Suprapubic skin (tissue), 3 donors: ENCODE data around the gene APOBEC3C.

Experiments
- EP300 ChIP-seq: sonication (generic); formaldehyde crosslinking; IDR thresholded peaks from one replicate; pipeline ENCODE4 v1.6.1; 2017; ENCODE audit warnings: antibody characterized with exemption
- TF ChIP-seq, protein P1 (sequence below), 2 donors: fragments of 200-600 bp in 1 of 2; fragments of 450-650 bp in 1 of 2; sonication (generic) in 1 of 2; IDR thresholded peaks; one replicate each; pipeline ENCODE4 v1.5.1; 2016 to 2019; ENCODE audit warnings: antibody characterized with exemption in 2 of 2, mild to moderate bottlenecking in 1 of 2, moderate library complexity in 1 of 2

DNA sequence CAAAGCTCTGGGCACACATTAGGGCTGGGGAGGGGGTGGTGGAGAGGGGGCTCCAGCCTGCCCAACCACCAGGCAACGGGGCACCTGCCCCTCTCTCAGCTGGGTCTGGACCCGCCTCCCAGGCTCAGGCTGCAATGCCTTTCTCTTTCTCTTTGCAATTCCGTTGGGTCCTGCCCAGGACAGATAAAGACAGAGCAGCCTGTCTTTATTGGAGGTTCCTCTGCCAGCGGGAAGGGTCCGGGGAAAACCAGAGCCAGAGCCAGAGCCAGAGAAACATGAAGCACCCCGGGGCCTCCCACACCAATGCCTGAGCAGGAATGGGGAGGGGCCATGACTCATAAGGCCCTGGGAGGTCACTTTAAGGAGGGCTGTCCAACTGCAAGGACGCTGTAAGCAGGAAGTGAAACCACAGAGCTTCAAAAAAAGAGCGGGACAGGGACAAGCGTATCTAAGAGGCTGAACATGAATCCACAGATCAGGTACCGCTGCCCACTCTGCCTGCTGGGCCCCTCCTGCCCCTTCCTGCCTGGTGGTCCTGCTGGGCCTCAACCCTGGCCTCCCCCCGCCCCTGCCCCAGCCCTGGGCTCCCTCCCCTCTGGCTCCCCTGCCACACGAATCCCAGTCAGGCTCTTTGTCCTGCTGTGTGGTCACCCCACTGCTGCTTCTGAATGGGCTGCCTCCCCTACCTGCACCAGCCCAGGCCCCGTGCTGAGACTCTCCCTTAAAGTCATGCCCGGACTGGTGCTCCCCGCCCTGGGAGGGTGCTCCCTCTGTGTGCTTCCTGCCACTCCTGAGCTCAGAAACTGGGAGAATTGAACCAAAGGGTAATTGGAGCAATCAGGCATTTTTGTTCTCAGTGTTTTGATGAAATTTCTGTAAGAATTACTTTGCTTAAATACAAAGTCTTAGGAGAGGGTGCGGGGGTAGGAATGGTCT, 31.8 kb upstream of the APOBEC3C start, which contains the start of gene APOBEC3B:
- TF ChIP-seq EP300 = no peak
- TF ChIP-seq, protein P1, sequence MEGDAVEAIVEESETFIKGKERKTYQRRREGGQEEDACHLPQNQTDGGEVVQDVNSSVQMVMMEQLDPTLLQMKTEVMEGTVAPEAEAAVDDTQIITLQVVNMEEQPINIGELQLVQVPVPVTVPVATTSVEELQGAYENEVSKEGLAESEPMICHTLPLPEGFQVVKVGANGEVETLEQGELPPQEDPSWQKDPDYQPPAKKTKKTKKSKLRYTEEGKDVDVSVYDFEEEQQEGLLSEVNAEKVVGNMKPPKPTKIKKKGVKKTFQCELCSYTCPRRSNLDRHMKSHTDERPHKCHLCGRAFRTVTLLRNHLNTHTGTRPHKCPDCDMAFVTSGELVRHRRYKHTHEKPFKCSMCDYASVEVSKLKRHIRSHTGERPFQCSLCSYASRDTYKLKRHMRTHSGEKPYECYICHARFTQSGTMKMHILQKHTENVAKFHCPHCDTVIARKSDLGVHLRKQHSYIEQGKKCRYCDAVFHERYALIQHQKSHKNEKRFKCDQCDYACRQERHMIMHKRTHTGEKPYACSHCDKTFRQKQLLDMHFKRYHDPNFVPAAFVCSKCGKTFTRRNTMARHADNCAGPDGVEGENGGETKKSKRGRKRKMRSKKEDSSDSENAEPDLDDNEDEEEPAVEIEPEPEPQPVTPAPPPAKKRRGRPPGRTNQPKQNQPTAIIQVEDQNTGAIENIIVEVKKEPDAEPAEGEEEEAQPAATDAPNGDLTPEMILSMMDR (IDR thresholded peaks at IDR 0.05) = no peak
